Muscle of arm (tissue), 12 donors: ENCODE measurements around the gene STK16. TPM values are rescaled to one million over a fixed set of nuclear protein-coding genes. Genes with fewer than 3 reads are reported as not detected.
A peak's percentile ranks its signal among the peaks of the same experiment; 100 is the strongest.
"Not testable (repeated sequence)": the region's sequence is repeated elsewhere in the genome, so short reads cannot be mapped to it uniquely, and the experiment has no call there.

ENCODE experiments used
- DNase-seq: peaks from one replicate; pipeline ENCODE4 v3.0.0-alpha.2; 2013
- polyA plus RNA-seq, 12 donors: library from polyadenylated mRNA; unstranded; fragments of 120-200 nt; gene quantifications; one replicate each; pipeline ENCODE4 v1.2.1, GENCODE V29; 2013; ENCODE audit not compliant: insufficient read length in 12 of 12

Gene STK16
- polyA plus RNA-seq, 12 donors, result 13.6 to 36.2 (median 17.0) TPM; not detected in 1

- DNase-seq, result peak; percentile 65
These were observed 40.7 kb downstream of the STK16 start for GRCh38 chr2:219285894-219286425.

GRCh38 chr2:219286436-219287115, 41.3 kb downstream of the STK16 start:
- no peak for DNase-seq

GRCh38 chr2:219287116-219287440, 41.8 kb downstream of the STK16 start:
- DNase-seq, result not testable (repeated sequence)

- DNase-seq, result no peak
These were observed 42.4 kb downstream of the STK16 start for GRCh38 chr2:219287580-219288265.

GRCh38 chr2:219289195-219289536, 43.9 kb downstream of the STK16 start:
- no peak for DNase-seq

- DNase-seq, result peak; percentile 93
These were observed 44.5 kb downstream of the STK16 start for GRCh38 chr2:219289537-219290361.

GRCh38 chr2:219290381-219291171, 45.3 kb downstream of the STK16 start:
- DNase-seq, result no peak

GRCh38 chr2:219291394-219291793, 46.1 kb downstream of the STK16 start:
- no peak for DNase-seq

GRCh38 chr2:219291910-219292490, 46.7 kb downstream of the STK16 start:
- no peak for DNase-seq

GRCh38 chr2:219292616-219293015, 47.3 kb downstream of the STK16 start:
- no peak for DNase-seq

GRCh38 chr2:219293736-219294231, 48.5 kb downstream of the STK16 start:
- DNase-seq, result no peak

GRCh38 chr2:219294356-219295351, 49.4 kb downstream of the STK16 start:
- peak; percentile 86 for DNase-seq

GRCh38 chr2:219296142-219296541, 50.9 kb downstream of the STK16 start:
- DNase-seq, result no peak

- no peak for DNase-seq
These were observed 51.5 kb downstream of the STK16 start for GRCh38 chr2:219296631-219297391.

- DNase-seq, result no peak
These were observed 52.6 kb downstream of the STK16 start for GRCh38 chr2:219297766-219298456.

GRCh38 chr2:219298759-219299371, 53.6 kb downstream of the STK16 start:
- DNase-seq, result peak; percentile 86

GRCh38 chr2:219299372-219299760, 54.1 kb downstream of the STK16 start:
- DNase-seq, result no peak
